ENCODE measurements around the gene DEF6.
"Not testable (repeated sequence)": the region's sequence is repeated elsewhere in the genome, so short reads cannot be mapped to it uniquely, and the experiment has no call there.

DEF6 gene

GRCh38 chr6:35283361-35283760 is 14.3 kb upstream of the DEF6 start:
- no peak for DNase-seq

GRCh38 chr6:35287671-35288396 is 9.8 kb upstream of the DEF6 start:
- DNase-seq = no peak

- DNase-seq = no peak
Observed at GRCh38 chr6:35288834-35289233, 8.8 kb upstream of the DEF6 start.

GRCh38 chr6:35291491-35291890 is 6.1 kb upstream of the DEF6 start:
- DNase-seq = no peak

GRCh38 chr6:35292494-35292893 is 5.1 kb upstream of the DEF6 start:
- no peak for DNase-seq

- DNase-seq = no peak
Observed at GRCh38 chr6:35293681-35294080, 3.9 kb upstream of the DEF6 start.

GRCh38 chr6:35294308-35294945 is 3.2 kb upstream of the DEF6 start:
- DNase-seq = peak; percentile 18 to 59

GRCh38 chr6:35295036-35295435 is 2.6 kb upstream of the DEF6 start:
- DNase-seq = no peak

GRCh38 chr6:35295521-35296315 is 1.9 kb upstream of the DEF6 start:
- DNase-seq = no peak

- no peak for DNase-seq
Observed at GRCh38 chr6:35296931-35297600, 552 bp upstream of the DEF6 start.

GRCh38 chr6:35298625-35299140 is 1.1 kb downstream of the DEF6 start:
- DNase-seq = no peak

GRCh38 chr6:35299674-35300073 is 2.1 kb downstream of the DEF6 start:
- no peak for DNase-seq

GRCh38 chr6:35300848-35301247 is 3.2 kb downstream of the DEF6 start:
- DNase-seq = no peak

GRCh38 chr6:35302604-35303241 is 5.1 kb downstream of the DEF6 start:
- DNase-seq = no peak

- no peak for DNase-seq
Observed at GRCh38 chr6:35304299-35304698, 6.7 kb downstream of the DEF6 start.

- no peak for DNase-seq
Observed at GRCh38 chr6:35305117-35305516, 7.5 kb downstream of the DEF6 start.

GRCh38 chr6:35307138-35307537 is 9.5 kb downstream of the DEF6 start:
- DNase-seq = not testable (repeated sequence)

- not testable (repeated sequence) for DNase-seq
Observed at GRCh38 chr6:35308543-35308942, 10.9 kb downstream of the DEF6 start.

- no peak for DNase-seq
Observed at GRCh38 chr6:35309611-35310264, 12.1 kb downstream of the DEF6 start.

- DNase-seq = no peak
Observed at GRCh38 chr6:35310265-35310831, 12.7 kb downstream of the DEF6 start.

GRCh38 chr6:35311390-35312075 is 13.9 kb downstream of the DEF6 start:
- no peak for DNase-seq
